GM12891 (cell line): ENCODE results near the gene SHISA6.

ENCODE experiments used
- DNase-seq: peaks from one replicate; pipeline ENCODE4 v3.0.0; 2011; ENCODE audit warnings: low spot score; ENCODE audit not compliant: insufficient read length
- FAIRE-seq: peaks from 2 replicates; lab custom pipeline; 2011; peaks lifted over from hg19 to GRCh38; lab: Jason Lieb, UNC
- PAX5 ChIP-seq: IDR thresholded peaks from 2 replicates; pipeline ENCODE4 v1.6.1; 2011; ENCODE audit warnings: low read length, moderate library complexity, mild to moderate bottlenecking; ENCODE audit not compliant: insufficient read depth, severe bottlenecking
- POLR2A ChIP-seq: IDR thresholded peaks from 2 replicates; pipeline ENCODE4 v1.6.1; 2011; ENCODE audit warnings: low read depth, low read length, control low read depth
- POLR2AphosphoS5 ChIP-seq: IDR thresholded peaks from 2 replicates; pipeline ENCODE4 v1.6.1; 2011; ENCODE audit warnings: low read depth, low read length, control low read depth
- POU2F2 ChIP-seq: IDR thresholded peaks from 2 replicates; pipeline ENCODE4 v1.6.1; 2011; ENCODE audit warnings: low read depth, mild to moderate bottlenecking, control low read depth, low read length, moderate library complexity
- SPI1 ChIP-seq: IDR thresholded peaks from 2 replicates; pipeline ENCODE4 v1.6.1; 2011; ENCODE audit warnings: low read depth, low read length, control low read depth
- TAF1 ChIP-seq: IDR thresholded peaks from 2 replicates; pipeline ENCODE4 v1.6.1; 2011; ENCODE audit warnings: low read depth, low read length, control low read depth

The SHISA6 gene

GRCh38 chr17:11279776-11280344 is 38.8 kb downstream of the SHISA6 start:
- DNase-seq (no peak), FAIRE-seq (no peak)
- TF ChIP-seq PAX5 (no peak), POLR2AphosphoS5 (no peak), TAF1 (no peak), SPI1 (no peak), POU2F2 (no peak), POLR2A (no peak)

GRCh38 chr17:11282586-11282985 is 41.6 kb downstream of the SHISA6 start:
- no peak for TF ChIP-seq POLR2A
- TF ChIP-seq TAF1 = no peak
- TF ChIP-seq PAX5 = no peak
- no peak for TF ChIP-seq SPI1
- no peak for TF ChIP-seq POLR2AphosphoS5
- TF ChIP-seq POU2F2 = no peak
- DNase-seq (no peak), FAIRE-seq (no peak)

- DNase-seq = no peak
- no peak for FAIRE-seq
- TF ChIP-seq POLR2A (no peak), SPI1 (no peak), PAX5 (no peak), POLR2AphosphoS5 (no peak), POU2F2 (no peak), TAF1 (no peak)
Observed at GRCh38 chr17:11284811-11285210, 43.8 kb downstream of the SHISA6 start.

- FAIRE-seq (no peak), DNase-seq (no peak)
- no peak for TF ChIP-seq POLR2AphosphoS5
- no peak for TF ChIP-seq POLR2A
- no peak for TF ChIP-seq TAF1
- TF ChIP-seq SPI1 = no peak
- TF ChIP-seq POU2F2 = no peak
- TF ChIP-seq PAX5 = no peak
Observed at GRCh38 chr17:11285946-11286345, 44.9 kb downstream of the SHISA6 start.

GRCh38 chr17:11287791-11288190 is 46.8 kb downstream of the SHISA6 start:
- TF ChIP-seq TAF1 (no peak), POLR2AphosphoS5 (no peak), POLR2A (no peak), POU2F2 (no peak), SPI1 (no peak), PAX5 (no peak)
- FAIRE-seq (no peak), DNase-seq (no peak)

- no peak for FAIRE-seq
- DNase-seq = no peak
- TF ChIP-seq TAF1 (no peak), POLR2AphosphoS5 (no peak), SPI1 (no peak)
Observed at GRCh38 chr17:11290814-11291213, 49.8 kb downstream of the SHISA6 start.

GRCh38 chr17:11292491-11292890 is 51.5 kb downstream of the SHISA6 start:
- TF ChIP-seq TAF1 (no peak), PAX5 (no peak), POLR2A (no peak), POU2F2 (no peak), POLR2AphosphoS5 (no peak), SPI1 (no peak)
- FAIRE-seq (no peak), DNase-seq (no peak)

GRCh38 chr17:11293480-11293879 is 52.5 kb downstream of the SHISA6 start:
- TF ChIP-seq POLR2A (no peak), POU2F2 (no peak), POLR2AphosphoS5 (no peak), SPI1 (no peak), PAX5 (no peak), TAF1 (no peak)
- FAIRE-seq (no peak), DNase-seq (no peak)

- FAIRE-seq (no peak), DNase-seq (no peak)
- no peak for TF ChIP-seq SPI1
Observed at GRCh38 chr17:11294826-11295225, 53.8 kb downstream of the SHISA6 start.

- TF ChIP-seq SPI1 (no peak), TAF1 (no peak), POLR2A (no peak), POU2F2 (no peak), POLR2AphosphoS5 (no peak), PAX5 (no peak)
- DNase-seq (no peak), FAIRE-seq (no peak)
Observed at GRCh38 chr17:11296994-11297393, 56.0 kb downstream of the SHISA6 start.

- no peak for FAIRE-seq
- no peak for DNase-seq
- TF ChIP-seq POU2F2 (no peak), PAX5 (no peak), SPI1 (no peak), POLR2A (no peak), TAF1 (no peak), POLR2AphosphoS5 (no peak)
Observed at GRCh38 chr17:11298401-11298800, 57.4 kb downstream of the SHISA6 start.
